DOHH2 (cell line): ENCODE results near the gene NDRG3.

ENCODE experiments used
- EZH2phosphoT487 ChIP-seq: fragments of 200-600 bp; sonication (generic); IDR thresholded peaks from 2 replicates; pipeline ENCODE4 v1.6.1; 2017; ENCODE audit warnings: borderline replicate concordance, mild to moderate bottlenecking, antibody characterized with exemption, low read length, moderate library complexity, mixed read lengths
- TF ChIP-seq, protein P1 (sequence below): fragments of 200-600 bp; sonication (generic); IDR thresholded peaks from one replicate; pipeline ENCODE4 v1.5.1; 2014; ENCODE audit warnings: antibody characterized with exemption, mild to moderate bottlenecking, low read depth, low read length; ENCODE audit not compliant: poor library complexity, severe bottlenecking

- TF ChIP-seq, protein P1, sequence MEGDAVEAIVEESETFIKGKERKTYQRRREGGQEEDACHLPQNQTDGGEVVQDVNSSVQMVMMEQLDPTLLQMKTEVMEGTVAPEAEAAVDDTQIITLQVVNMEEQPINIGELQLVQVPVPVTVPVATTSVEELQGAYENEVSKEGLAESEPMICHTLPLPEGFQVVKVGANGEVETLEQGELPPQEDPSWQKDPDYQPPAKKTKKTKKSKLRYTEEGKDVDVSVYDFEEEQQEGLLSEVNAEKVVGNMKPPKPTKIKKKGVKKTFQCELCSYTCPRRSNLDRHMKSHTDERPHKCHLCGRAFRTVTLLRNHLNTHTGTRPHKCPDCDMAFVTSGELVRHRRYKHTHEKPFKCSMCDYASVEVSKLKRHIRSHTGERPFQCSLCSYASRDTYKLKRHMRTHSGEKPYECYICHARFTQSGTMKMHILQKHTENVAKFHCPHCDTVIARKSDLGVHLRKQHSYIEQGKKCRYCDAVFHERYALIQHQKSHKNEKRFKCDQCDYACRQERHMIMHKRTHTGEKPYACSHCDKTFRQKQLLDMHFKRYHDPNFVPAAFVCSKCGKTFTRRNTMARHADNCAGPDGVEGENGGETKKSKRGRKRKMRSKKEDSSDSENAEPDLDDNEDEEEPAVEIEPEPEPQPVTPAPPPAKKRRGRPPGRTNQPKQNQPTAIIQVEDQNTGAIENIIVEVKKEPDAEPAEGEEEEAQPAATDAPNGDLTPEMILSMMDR: no peak
- no peak for TF ChIP-seq EZH2phosphoT487
These were observed 140.9 kb downstream of the NDRG3 start for GRCh38 chr20:36604952-36605398.
